HG03280 (cell line): ENCODE data around the gene LRP2.

Source experiments
- ATAC-seq: cut with Tn5 transposase; IDR thresholded peaks from one replicate; pipeline ENCODE4 v1.9.1; 2021; ENCODE audit warnings: mild to moderate bottlenecking, moderate library complexity; ENCODE audit not compliant: unreplicated experiment

LRP2 gene

GRCh38 chr2:169131587-169132512 is 230.5 kb downstream of the LRP2 start:
- ATAC-seq = peak; percentile 76

- ATAC-seq = no peak
These were observed 232.6 kb downstream of the LRP2 start for GRCh38 chr2:169129703-169130243.

GRCh38 chr2:169119851-169120250 is 242.5 kb downstream of the LRP2 start:
- ATAC-seq = no peak

GRCh38 chr2:169119123-169119760 is 243.1 kb downstream of the LRP2 start:
- no peak for ATAC-seq

- ATAC-seq = no peak
These were observed 244.3 kb downstream of the LRP2 start for GRCh38 chr2:169118060-169118459.

GRCh38 chr2:169116993-169117392 is 245.3 kb downstream of the LRP2 start:
- ATAC-seq = no peak

- no peak for ATAC-seq
These were observed 246.0 kb downstream of the LRP2 start for GRCh38 chr2:169116327-169116726.

- ATAC-seq = no peak
These were observed 248.3 kb downstream of the LRP2 start for GRCh38 chr2:169114056-169114455.

- no peak for ATAC-seq
These were observed 249.5 kb downstream of the LRP2 start for GRCh38 chr2:169112841-169113240.

- ATAC-seq = no peak
These were observed 251.4 kb downstream of the LRP2 start for GRCh38 chr2:169110916-169111315.

GRCh38 chr2:169110419-169110818 is 251.9 kb downstream of the LRP2 start:
- no peak for ATAC-seq

- ATAC-seq = peak; percentile 58
These were observed 252.6 kb downstream of the LRP2 start for GRCh38 chr2:169109502-169110409.

- no peak for ATAC-seq
These were observed 254.0 kb downstream of the LRP2 start for GRCh38 chr2:169108099-169108884.

GRCh38 chr2:169107645-169108044 is 254.7 kb downstream of the LRP2 start:
- ATAC-seq = peak; percentile 40

GRCh38 chr2:169106563-169107545 is 255.5 kb downstream of the LRP2 start:
- ATAC-seq = no peak

GRCh38 chr2:169106134-169106533 is 256.2 kb downstream of the LRP2 start:
- ATAC-seq = no peak

GRCh38 chr2:169105476-169105875 is 256.9 kb downstream of the LRP2 start:
- no peak for ATAC-seq

GRCh38 chr2:169104848-169105247 is 257.5 kb downstream of the LRP2 start:
- ATAC-seq = no peak

GRCh38 chr2:169095621-169096105 is 266.7 kb downstream of the LRP2 start:
- no peak for ATAC-seq
